ENCODE data around the gene MBTD1. TPM values are rescaled to one million over a fixed set of nuclear protein-coding genes. Genes with fewer than 3 reads are reported as not detected.

Gene MBTD1
- total and polyA plus RNA-seq, 9 of the 15 experiments (the other 6 are each of a cell fraction or from before 2014, with no cell fraction given) = 2.1 to 26.3 (median 13.3) TPM

- TF ChIP-seq USF1 (CRISPR knock-in tag; IDR thresholded peaks at IDR 0.05) (peak; percentile 97), SPI1 (IDR thresholded peaks at IDR 0.05; ENCODE audit: borderline replicate concordance, low read depth, low read length) (no peak), ELF2 (CRISPR knock-in tag; IDR thresholded peaks at IDR 0.05) (peak; percentile 82), TRIM28 (IDR thresholded peaks at IDR 0.05) (no peak; the same call in 1 of the 2 replicates), CHD2 (IDR thresholded peaks at IDR 0.05; ENCODE audit: low read depth, low read length) (no peak; the same call in 1 of the 2 replicates), POLR2H (tag; IDR thresholded peaks at IDR 0.05; ENCODE audit: low read depth) (0 out of 2 replicates have a peak, but pooled peaks have one; percentile 13), ZNF740 (CRISPR knock-in tag; IDR thresholded peaks at IDR 0.05) (0 out of 2 replicates have a peak, but pooled peaks have one; percentile 35), ZNF740 (tag; IDR thresholded peaks at IDR 0.05) (no peak), ZHX1 (conservative IDR thresholded peaks at IDR 0.05; ENCODE audit: low read length) (no peak; the same call in 1 of the 2 replicates), LCOR (CRISPR knock-in tag; IDR thresholded peaks at IDR 0.05) (peak; percentile 93), ZNF140 (CRISPR knock-in tag; IDR thresholded peaks at IDR 0.05) (no peak), ELF1 (tag; IDR thresholded peaks at IDR 0.05) (peak; percentile 90), ZNF324 (CRISPR knock-in tag; IDR thresholded peaks at IDR 0.05) (no peak), ZNF583 (CRISPR knock-in tag; IDR thresholded peaks at IDR 0.05) (0 out of 2 replicates have a peak, but pooled peaks have one; percentile 11), ZNF274 (IDR thresholded peaks at IDR 0.05; ENCODE audit: borderline replicate concordance, low read depth, low read length) (no peak), HLTF (IDR thresholded peaks at IDR 0.05) (no peak), ATF6 (CRISPR knock-in tag; IDR thresholded peaks at IDR 0.05) (no peak; the same call in 1 of the 2 replicates), ZNF316 (IDR thresholded peaks at IDR 0.05) (0 out of 2 replicates have a peak, but pooled peaks have one; percentile 22), ZNF444 (CRISPR knock-in tag; IDR thresholded peaks at IDR 0.05) (no peak), CBX3 (IDR thresholded peaks at IDR 0.05; ENCODE audit: borderline replicate concordance in 1 of 2, low read length in 2 of 2) (no peak; a peak in 1 of 3 replicates)
These were observed 581 bp upstream of the MBTD1 start, which contains the start of gene UTP18 (continued) for GRCh38 chr17:51260237-51261023.
